ENCODE data around the gene ELK4.

DNA sequence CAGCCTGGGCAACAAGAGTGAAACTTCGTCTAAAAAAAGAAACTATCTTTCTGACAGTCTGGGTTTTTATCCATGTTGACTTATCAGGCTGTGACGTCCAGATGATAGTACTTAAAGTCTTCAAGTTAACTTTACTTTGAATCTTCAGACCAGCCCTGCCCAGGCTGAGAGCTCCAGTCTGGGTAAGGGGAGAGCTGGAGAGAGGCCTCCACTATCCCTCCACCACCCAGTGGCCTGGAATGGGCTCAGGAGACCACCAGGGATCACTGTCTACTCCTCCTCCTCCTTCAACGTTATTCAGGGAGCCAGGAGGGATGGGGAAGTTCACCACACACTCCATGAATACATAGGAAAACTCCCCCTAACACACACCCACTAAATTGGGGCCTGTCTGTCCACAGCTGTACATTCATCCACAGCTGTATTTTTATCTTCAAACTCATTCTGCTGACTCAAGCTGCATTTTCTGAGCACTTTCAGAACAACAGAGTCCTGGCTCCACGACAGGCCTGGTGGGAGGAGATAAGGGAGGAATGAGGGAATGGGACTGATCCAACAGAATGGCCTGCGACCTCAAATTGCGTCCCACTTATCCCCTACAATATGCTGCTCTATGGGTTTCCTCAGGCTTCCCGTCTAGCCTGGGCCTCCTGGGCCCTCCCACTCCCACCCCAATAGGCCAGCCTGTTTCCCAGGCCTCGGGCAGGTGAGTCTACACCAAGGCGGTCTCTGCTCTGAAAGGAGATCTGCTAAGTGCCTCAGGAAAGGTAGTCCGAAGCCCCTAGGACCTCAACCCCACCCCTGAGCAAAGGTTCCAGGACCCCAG, 46.7 kb upstream of the ELK4 start:
- no peak for TF ChIP-seq YY1 (IDR thresholded peaks at IDR 0.05; ENCODE audit: low read depth)
- TF ChIP-seq FOXM1 (IDR thresholded peaks at IDR 0.05; ENCODE audit: borderline replicate concordance, low read depth) = no peak
- no peak for TF ChIP-seq EP300 (IDR thresholded peaks at IDR 0.05; ENCODE audit: borderline replicate concordance)
- TF ChIP-seq, protein P1, sequence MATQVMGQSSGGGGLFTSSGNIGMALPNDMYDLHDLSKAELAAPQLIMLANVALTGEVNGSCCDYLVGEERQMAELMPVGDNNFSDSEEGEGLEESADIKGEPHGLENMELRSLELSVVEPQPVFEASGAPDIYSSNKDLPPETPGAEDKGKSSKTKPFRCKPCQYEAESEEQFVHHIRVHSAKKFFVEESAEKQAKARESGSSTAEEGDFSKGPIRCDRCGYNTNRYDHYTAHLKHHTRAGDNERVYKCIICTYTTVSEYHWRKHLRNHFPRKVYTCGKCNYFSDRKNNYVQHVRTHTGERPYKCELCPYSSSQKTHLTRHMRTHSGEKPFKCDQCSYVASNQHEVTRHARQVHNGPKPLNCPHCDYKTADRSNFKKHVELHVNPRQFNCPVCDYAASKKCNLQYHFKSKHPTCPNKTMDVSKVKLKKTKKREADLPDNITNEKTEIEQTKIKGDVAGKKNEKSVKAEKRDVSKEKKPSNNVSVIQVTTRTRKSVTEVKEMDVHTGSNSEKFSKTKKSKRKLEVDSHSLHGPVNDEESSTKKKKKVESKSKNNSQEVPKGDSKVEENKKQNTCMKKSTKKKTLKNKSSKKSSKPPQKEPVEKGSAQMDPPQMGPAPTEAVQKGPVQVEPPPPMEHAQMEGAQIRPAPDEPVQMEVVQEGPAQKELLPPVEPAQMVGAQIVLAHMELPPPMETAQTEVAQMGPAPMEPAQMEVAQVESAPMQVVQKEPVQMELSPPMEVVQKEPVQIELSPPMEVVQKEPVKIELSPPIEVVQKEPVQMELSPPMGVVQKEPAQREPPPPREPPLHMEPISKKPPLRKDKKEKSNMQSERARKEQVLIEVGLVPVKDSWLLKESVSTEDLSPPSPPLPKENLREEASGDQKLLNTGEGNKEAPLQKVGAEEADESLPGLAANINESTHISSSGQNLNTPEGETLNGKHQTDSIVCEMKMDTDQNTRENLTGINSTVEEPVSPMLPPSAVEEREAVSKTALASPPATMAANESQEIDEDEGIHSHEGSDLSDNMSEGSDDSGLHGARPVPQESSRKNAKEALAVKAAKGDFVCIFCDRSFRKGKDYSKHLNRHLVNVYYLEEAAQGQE (IDR thresholded peaks at IDR 0.05; ENCODE audit: low read depth) = no peak
- no peak for TF ChIP-seq CEBPB (IDR thresholded peaks at IDR 0.05)
- no peak for TF ChIP-seq RAD21 (IDR thresholded peaks at IDR 0.05; ENCODE audit: low read depth)
- no peak for TF ChIP-seq TEAD4 (IDR thresholded peaks at IDR 0.05)
- TF ChIP-seq, protein P2, sequence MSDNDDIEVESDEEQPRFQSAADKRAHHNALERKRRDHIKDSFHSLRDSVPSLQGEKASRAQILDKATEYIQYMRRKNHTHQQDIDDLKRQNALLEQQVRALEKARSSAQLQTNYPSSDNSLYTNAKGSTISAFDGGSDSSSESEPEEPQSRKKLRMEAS (IDR thresholded peaks at IDR 0.05) = no peak

Data from Ishikawa (cell line).